Activated naive CD8-positive, alpha-beta T cell treated with anti-CD3 and anti-CD28 coated beads, Interleukin-2, amount 10 ng/mL, durations not matched to agents 7 days and 5 days (primary cell): ENCODE results near the gene RIBC1. TPM values are rescaled to one million over a fixed set of nuclear protein-coding genes. Genes with fewer than 3 reads are reported as not detected.

Source experiments
- ATAC-seq: fragments of 150-1000 bp; cut with Tn5 transposase; one replicate; pipeline ENCODE4 v1.10.0; 2021; ENCODE audit warnings: low read depth, moderate library complexity
- POLR2A ChIA-PET: fragments of 350-600 bp; sonication (Branson Sonifier 250); formaldehyde crosslinking; loops from one replicate; lab custom pipeline; 2021; ENCODE audit warnings: antibody characterized with exemption; lab: Charles Lee
- DNase-seq: peaks from one replicate; pipeline ENCODE4 v3.0.0; 2021
- H3K27ac Mint-ChIP-seq: one replicate; pipeline ENCODE4 v1.8.0; 2022; ENCODE audit warnings: mild to moderate bottlenecking, mixed read lengths
- H3K27me3 Mint-ChIP-seq: one replicate; pipeline ENCODE4 v1.8.0; 2022; ENCODE audit warnings: mild to moderate bottlenecking, moderate library complexity, mixed read lengths
- H3K36me3 Mint-ChIP-seq: one replicate; pipeline ENCODE4 v1.8.0; 2021; ENCODE audit warnings: mild to moderate bottlenecking, mixed read lengths
- H3K4me1 Mint-ChIP-seq: one replicate; pipeline ENCODE4 v1.8.0; 2021; ENCODE audit warnings: mixed read lengths
- H3K4me3 Mint-ChIP-seq: one replicate; pipeline ENCODE4 v1.8.0; 2022; ENCODE audit warnings: mild to moderate bottlenecking, moderate library complexity, mixed read lengths
- H3K9me3 Mint-ChIP-seq: one replicate; pipeline ENCODE4 v1.8.0; 2021; ENCODE audit warnings: mixed read lengths
- total RNA-seq, 2 experiments: library from RNA; stranded (reverse); gene quantifications; one replicate each; pipeline ENCODE4 v1.2.3, GENCODE V29; 2021

The RIBC1 gene
- 1 to 10 TPM; 1.2 to 1.4 TPM for total RNA-seq

DNA sequence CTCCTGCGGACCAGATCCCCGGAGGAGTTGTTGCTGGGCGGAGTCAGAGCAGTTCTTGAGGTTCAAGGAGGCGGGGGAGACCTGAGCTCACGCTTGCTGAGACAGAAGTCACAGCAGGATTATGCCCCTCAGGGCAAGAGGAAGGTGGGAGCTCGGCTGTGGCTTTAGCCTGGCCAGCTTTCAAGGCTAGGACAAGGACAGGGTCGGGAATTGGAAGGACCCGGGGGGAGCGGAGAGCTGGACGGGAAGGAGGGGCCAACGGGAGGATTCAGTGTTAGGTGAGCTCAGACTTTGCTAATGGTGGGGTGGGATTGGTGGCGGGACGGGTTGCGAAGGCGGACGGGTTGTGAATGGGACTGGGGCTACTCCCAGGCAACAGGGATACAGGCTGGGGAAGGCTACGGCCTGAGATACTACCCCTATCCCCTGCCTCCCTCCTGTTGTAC, at the start of gene RIBC1:
Gene RIBC1, plus strand, starts transcription at position 13 of the 446 bp plus-strand sequence. CDS start 3,404 bp downstream, outside the sequence.
- H3K9me3 Mint-ChIP-seq, result no peaks in the 10 kb centered on the region
- ATAC-seq, result no peak

DNA sequence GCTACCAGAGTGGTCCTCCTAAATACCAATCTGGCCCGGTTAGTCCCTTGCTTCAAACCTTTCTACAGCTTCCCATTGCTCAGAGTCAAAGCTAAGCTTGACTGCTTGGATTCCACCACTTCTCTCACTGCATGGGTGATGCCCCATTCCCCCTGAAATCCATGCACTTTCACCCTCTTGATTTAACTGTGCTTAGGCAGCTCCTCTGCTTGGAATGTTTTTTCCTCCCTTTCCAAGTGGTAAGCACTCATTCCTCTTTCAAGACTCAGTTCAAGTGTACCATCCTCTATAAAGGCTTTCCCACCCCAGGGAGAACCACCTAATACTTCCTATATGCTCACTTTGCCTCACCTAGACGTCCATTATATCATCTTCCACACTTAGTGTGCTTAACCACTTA, 49.4 kb upstream of the RIBC1 start:
- H3K9me3 Mint-ChIP-seq, result no peaks in the 10 kb centered on the region
- H3K4me1 Mint-ChIP-seq, result peaks cover 3% of the 10 kb centered on the region
- peaks cover 5% of the 10 kb centered on the region for H3K27me3 Mint-ChIP-seq
- no peak overlapping the region for H3K27ac Mint-ChIP-seq
- ATAC-seq, result no peak
- DNase-seq, result no peak
- POLR2A ChIA-PET, result no interaction called here
- no peak overlapping the region for H3K4me3 Mint-ChIP-seq
- peaks cover 5% of the 10 kb centered on the region for H3K36me3 Mint-ChIP-seq

More for the DNA sequence above, at the start of gene RIBC1:
- Mint-ChIP-seq H3K27ac (peak within 1 kb of the TSS; percentile 92), H3K4me3 (peak within 1 kb of the TSS; percentile 89), H3K27me3 (no peaks in the 10 kb centered on the region), H3K36me3 (no peaks in the 10 kb centered on the region), H3K4me1 (peaks cover 13% of the 10 kb centered on the region)
- POLR2A ChIA-PET, result interaction anchor here (0.6 to 2.8 kb wide), 12 partner anchors 10 to 331 kb away, joined by 3 to 25 read pairs (median 4); partner anchors contain the start of genes HSD17B10 and KDM5C
- DNase-seq, result no peak

DNA sequence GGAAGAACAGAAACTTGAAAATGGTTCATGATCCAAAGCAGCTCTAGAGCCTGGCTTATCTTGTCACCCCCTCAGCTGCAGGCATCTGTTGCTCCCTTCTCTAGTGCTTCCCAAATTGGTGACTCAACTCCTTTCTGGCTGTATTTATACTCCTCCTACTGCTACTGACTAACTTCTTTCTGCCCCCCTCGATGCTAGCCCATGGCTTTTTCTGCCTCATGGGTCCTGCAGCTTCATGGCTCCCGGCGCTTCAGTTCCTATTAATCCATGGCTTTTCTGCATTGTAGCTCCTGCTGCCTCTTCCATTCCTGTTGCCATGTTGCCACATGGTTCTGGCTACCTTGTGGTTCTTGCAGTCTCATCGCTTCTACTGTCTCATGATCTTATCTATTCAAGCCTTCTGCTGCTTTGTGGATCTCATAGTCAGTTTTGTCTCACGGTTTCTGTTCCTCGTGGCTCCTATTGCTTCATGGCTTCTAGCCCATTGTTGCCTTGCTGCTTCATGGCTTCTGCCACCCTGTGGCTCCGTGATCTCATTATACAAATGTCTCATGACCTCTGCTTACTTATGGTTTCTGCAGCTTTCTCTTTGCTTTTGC, 48.4 kb upstream of the RIBC1 start:
- Mint-ChIP-seq H3K9me3 (no peaks in the 10 kb centered on the region), H3K27me3 (peaks cover 2% of the 10 kb centered on the region), H3K4me3 (no peak overlapping the region), H3K36me3 (peaks cover 6% of the 10 kb centered on the region), H3K27ac (no peak overlapping the region), H3K4me1 (peaks cover 3% of the 10 kb centered on the region)
- POLR2A ChIA-PET, result no interaction called here
- DNase-seq, result no peak
- no peak for ATAC-seq

DNA sequence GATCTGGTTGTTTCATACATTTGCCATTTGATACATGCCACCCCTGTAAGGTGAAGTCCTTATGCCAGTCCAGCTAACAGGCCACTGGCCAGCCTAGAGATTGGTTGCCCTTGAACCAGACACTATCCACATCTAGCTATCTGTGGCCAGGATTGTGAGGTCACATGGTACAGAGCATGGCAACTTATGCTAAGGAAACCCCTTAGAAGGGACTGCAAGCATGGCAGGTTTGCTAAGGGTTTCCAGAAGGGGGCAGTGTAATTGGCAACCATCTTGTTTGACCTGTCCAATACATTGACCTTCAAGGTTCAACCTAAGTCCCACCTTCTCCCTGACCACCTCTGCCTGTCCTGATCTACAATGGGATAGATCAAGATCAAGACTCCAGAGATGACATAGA, 47.8 kb upstream of the RIBC1 start:
- peaks cover 3% of the 10 kb centered on the region for H3K4me1 Mint-ChIP-seq
- DNase-seq, result no peak
- POLR2A ChIA-PET, result no interaction called here
- no peak overlapping the region for H3K4me3 Mint-ChIP-seq
- no peak for ATAC-seq
- H3K27ac Mint-ChIP-seq, result peak overlapping the region; percentile 60
- H3K36me3 Mint-ChIP-seq, result peaks cover 7% of the 10 kb centered on the region
- peaks cover 2% of the 10 kb centered on the region for H3K27me3 Mint-ChIP-seq
- no peaks in the 10 kb centered on the region for H3K9me3 Mint-ChIP-seq

DNA sequence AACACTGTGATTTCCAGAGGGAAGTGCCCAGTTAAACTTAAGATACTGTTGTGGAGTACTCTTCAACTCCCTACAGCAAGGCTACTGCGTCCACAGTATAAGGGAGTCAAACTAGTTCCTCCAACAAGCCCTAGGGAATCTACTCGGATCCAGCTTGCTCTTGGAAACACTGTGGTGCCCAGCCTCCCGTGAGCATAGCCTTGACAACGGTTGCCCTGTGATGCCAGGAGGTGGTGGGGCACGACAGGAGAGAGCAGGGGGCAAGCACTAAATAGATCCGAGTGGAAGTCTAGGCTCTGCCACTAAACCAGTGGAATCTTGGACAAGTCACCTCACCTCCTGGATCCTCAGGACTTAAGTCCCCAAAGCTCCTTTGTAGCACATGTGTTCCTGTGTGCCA, 45.8 kb upstream of the RIBC1 start:
- H3K27ac Mint-ChIP-seq, result no peak overlapping the region

DNA sequence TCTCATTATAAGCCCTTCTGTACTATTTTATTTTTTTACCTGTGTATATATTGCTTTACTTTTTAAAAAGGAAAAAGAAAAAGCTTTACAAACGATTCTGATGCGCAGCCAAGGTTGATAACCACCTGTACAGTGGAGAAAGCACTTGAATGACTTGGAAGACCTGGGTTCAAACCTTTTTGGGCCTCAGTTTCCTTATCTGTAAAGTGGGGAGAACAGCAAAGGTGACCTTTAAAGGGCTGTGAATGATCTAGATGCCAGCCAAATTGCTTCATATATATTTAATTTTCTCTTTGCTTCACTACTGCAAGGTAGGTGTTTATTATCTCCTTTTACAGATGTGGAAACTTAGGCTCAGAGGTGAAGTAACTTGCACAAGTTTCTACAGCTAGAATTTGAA, 45.2 kb upstream of the RIBC1 start:
- Mint-ChIP-seq H3K27ac (no peak overlapping the region), H3K4me3 (no peak overlapping the region), H3K36me3 (peaks cover 10% of the 10 kb centered on the region), H3K9me3 (no peaks in the 10 kb centered on the region), H3K27me3 (no peaks in the 10 kb centered on the region), H3K4me1 (no peaks in the 10 kb centered on the region)
- ATAC-seq (no peak), DNase-seq (no peak)
- POLR2A ChIA-PET, result no interaction called here

More for the DNA sequence above, 45.8 kb upstream of the RIBC1 start:
- Mint-ChIP-seq H3K36me3 (peaks cover 10% of the 10 kb centered on the region), H3K9me3 (no peaks in the 10 kb centered on the region), H3K4me3 (no peak overlapping the region), H3K4me1 (no peaks in the 10 kb centered on the region), H3K27me3 (no peaks in the 10 kb centered on the region)
- no peak for DNase-seq
- ATAC-seq, result no peak
- POLR2A ChIA-PET, result no interaction called here

DNA sequence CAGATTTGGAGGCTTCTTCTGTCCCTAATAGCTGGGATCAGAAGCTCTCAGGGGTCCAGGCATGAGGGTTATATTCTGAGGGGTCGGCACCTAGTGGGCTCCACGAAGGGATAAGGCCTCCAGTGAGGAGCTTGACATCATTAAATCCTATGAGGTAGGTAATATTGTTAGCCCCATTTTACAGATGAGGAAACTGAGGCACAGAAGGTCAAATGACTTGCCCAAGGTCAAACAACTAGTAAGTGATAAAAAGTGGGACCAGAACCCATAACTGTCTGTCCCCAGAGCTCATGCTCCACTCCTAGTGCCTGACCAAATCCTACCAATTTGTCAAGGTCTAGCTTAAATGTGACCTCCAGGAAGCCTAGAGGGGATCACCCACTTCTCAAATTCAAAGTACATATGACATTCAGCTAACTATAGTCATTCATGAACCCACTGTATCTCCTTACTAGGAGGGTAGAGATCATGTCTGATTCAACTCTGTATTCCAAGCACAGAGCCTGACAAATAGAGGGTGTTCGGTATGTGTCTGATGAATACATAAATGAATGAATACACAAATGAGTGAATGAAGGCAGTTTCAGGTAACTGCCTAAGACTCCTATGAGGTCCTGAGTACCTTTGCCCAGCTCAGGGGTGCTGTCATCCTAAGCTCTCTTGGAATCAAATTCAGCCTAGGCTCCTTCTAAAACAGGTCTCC, 43.5 kb upstream of the RIBC1 start:
- ATAC-seq (no peak), DNase-seq (no peak)
- POLR2A ChIA-PET, result interaction anchor here (1.0 kb wide), 1 partner anchor 14 kb away, joined by 3 read pairs; no protein-coding TSS in a partner anchor
- no peak overlapping the region for H3K4me3 Mint-ChIP-seq
- peaks cover 11% of the 10 kb centered on the region for H3K36me3 Mint-ChIP-seq
- no peaks in the 10 kb centered on the region for H3K27me3 Mint-ChIP-seq
- no peaks in the 10 kb centered on the region for H3K9me3 Mint-ChIP-seq
- no peak overlapping the region for H3K27ac Mint-ChIP-seq
- H3K4me1 Mint-ChIP-seq, result no peaks in the 10 kb centered on the region

DNA sequence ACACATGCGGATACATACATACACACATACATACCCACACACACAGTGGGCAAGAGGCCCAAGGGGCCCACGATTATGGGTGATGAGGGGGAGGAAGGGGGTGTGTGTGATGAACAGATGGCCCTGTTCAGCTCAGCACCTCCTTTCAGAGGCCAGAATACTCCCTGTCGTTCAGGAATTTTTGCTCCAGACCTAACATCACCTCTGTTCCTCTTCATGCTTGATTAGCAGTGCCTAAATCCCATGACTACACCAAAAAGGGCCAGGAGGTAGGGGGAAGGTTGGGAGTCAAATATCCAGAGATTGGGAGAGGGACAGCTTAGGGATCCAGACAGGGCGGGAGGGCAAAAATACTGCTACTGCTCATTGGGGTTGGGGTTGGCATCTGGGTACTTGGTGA, 42.9 kb upstream of the RIBC1 start:
- DNase-seq (no peak), ATAC-seq (no peak)
- Mint-ChIP-seq H3K27ac (no peak overlapping the region), H3K27me3 (no peaks in the 10 kb centered on the region), H3K4me1 (no peaks in the 10 kb centered on the region), H3K9me3 (no peaks in the 10 kb centered on the region), H3K4me3 (no peak overlapping the region), H3K36me3 (peaks cover 11% of the 10 kb centered on the region)
- POLR2A ChIA-PET, result no interaction called here

DNA sequence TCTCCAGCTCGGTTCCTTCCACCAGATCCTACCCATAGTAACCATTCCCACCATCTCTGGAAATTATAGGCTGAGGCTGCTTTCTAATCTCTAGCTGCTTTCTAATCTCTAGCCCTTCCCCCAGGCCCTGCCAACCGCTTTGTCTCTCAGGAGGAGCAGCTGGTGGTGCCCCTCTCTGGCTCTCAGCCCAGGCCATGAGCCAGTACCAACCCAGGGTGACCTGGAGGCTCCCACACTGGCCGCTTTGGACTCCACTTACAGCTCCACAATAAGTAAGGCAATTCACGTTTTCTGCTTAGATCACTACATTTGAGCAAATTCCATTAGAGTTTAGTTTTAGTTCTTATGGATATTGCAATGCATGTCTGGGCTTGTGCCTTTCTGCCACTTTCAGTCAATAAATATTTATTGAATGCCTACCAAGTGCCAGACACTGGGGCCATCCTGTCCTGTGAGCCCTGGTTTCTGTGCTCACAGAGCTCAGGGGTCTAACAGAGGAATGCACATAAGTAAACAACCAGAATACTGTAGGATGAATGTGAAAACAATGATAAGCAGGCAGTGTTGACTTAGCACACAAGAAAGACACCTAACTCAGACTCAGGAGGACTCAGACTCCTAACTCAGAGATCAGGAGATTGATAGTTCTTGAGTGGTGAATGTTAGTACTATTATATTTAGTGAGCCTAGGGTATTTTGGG, 39.1 kb upstream of the RIBC1 start:
- POLR2A ChIA-PET, result no interaction called here
- no peaks in the 10 kb centered on the region for H3K27me3 Mint-ChIP-seq
- no peak for DNase-seq
- no peaks in the 10 kb centered on the region for H3K4me1 Mint-ChIP-seq
- H3K36me3 Mint-ChIP-seq, result peaks cover 5% of the 10 kb centered on the region
- H3K4me3 Mint-ChIP-seq, result no peak overlapping the region
- no peaks in the 10 kb centered on the region for H3K9me3 Mint-ChIP-seq
- no peak overlapping the region for H3K27ac Mint-ChIP-seq
- ATAC-seq, result no peak

DNA sequence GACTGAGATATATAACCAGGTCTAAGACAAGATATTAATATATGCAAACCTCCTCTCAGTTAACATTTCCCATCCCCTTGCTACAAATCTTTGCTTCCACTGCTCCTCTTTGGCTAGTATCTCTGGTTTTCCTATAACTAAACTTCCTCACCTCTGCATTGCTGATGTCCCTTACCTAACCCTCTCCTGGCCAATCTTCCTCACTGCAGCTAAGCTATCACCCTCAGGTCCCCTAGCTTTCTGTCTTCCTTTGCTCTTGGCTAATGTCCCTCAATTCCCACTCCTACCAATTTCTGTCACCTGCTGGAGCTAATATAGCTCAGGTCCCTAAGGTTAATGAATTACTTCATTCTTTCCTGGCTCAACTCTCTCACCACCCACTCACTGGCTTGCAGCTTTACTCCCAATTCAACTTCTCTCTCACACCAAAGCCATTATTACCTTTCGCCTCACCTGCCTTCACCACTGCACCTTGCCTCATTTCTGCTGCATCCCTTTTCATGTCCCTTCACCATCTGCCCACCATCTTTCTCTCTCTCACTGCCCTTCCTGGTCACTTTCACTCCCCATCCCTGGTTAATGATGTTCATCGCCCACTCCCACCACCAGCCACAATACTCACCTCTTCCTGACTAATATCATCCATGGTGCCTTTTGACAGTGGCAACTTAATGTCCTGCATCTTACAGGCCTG, 26.9 kb upstream of the RIBC1 start:
- DNase-seq, result no peak
- H3K36me3 Mint-ChIP-seq, result peaks cover 10% of the 10 kb centered on the region
- no peak overlapping the region for H3K27ac Mint-ChIP-seq
- no peak overlapping the region for H3K4me3 Mint-ChIP-seq
- no peak for ATAC-seq
- no peaks in the 10 kb centered on the region for H3K27me3 Mint-ChIP-seq
- no peaks in the 10 kb centered on the region for H3K9me3 Mint-ChIP-seq
- POLR2A ChIA-PET, result no interaction called here
- no peaks in the 10 kb centered on the region for H3K4me1 Mint-ChIP-seq

DNA sequence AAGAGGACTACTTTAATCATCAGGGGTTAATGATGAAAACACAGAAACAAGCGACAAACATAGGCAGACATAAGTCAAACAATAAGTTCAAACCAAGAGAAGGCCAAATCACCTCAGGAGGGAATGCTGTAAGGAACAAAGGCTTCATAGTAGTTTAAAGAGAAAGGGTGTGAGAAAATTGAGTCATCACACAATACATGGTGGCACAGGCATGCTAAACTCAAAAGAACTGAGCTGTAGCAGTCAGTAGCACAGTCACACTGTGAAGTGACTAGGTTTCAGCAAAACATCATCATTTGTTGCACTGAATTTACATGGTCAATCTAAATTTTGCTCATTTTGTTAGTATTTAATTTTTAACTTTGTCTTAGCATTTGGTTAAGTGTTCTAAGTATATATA, 24.5 kb upstream of the RIBC1 start:
- Mint-ChIP-seq H3K27ac (no peak overlapping the region), H3K36me3 (peaks cover 13% of the 10 kb centered on the region), H3K27me3 (no peaks in the 10 kb centered on the region), H3K4me1 (no peaks in the 10 kb centered on the region), H3K9me3 (no peaks in the 10 kb centered on the region), H3K4me3 (no peak overlapping the region)
- DNase-seq, result no peak
- POLR2A ChIA-PET, result interaction anchor here (1.5 kb wide), 1 partner anchor 24 kb away, joined by 3 read pairs; no protein-coding TSS in a partner anchor
- no peak for ATAC-seq

DNA sequence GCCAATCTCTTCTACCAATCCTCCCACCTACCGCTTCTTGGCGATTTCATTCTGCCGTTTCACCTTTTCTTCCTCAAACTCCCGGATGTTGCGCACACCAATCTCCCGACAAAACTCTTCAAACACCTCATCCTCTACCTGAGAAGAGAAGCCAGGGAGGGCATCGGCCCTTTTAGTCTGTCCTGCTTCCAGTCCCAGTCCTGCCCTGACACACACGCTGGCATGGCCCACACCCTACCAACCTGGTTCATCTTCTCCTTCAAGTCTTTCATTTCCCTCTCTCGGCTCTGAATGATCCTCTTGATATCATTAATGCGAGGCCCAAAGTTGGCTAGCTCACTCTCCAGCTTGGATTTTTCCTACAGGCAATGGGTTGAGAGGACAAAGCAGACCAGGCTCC, 19.1 kb upstream of the RIBC1 start:
- DNase-seq (no peak), ATAC-seq (no peak)
- no peaks in the 10 kb centered on the region for H3K4me1 Mint-ChIP-seq
- H3K36me3 Mint-ChIP-seq, result peaks cover 14% of the 10 kb centered on the region
- no peak overlapping the region for H3K27ac Mint-ChIP-seq
- no peaks in the 10 kb centered on the region for H3K9me3 Mint-ChIP-seq
- no peak overlapping the region for H3K4me3 Mint-ChIP-seq
- POLR2A ChIA-PET, result no interaction called here
- no peaks in the 10 kb centered on the region for H3K27me3 Mint-ChIP-seq

DNA sequence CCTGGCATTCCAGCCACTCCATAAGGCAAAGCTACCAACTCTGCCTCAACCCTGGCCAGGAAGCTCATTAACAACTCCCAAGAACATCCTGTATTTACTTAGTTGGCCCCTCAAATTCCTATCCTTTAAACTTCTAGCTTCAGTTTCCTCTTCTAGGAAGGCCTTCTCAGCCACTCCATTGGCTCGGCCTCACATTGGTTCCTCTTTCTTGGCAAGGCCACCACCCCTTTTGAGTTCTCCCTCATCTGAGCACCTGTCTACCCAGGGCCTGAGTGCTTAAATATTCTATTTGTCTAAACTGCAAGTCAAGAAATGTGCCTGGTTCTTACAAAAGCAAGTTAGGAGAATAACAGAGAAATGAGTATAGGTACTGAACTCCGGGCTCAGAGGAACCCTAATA, 10.2 kb upstream of the RIBC1 start:
- ATAC-seq (no peak), DNase-seq (no peak)
- Mint-ChIP-seq H3K27ac (no peak overlapping the region), H3K9me3 (no peaks in the 10 kb centered on the region), H3K4me3 (no peak overlapping the region), H3K36me3 (peaks cover 10% of the 10 kb centered on the region), H3K27me3 (no peaks in the 10 kb centered on the region), H3K4me1 (peaks cover under 1% of the 10 kb centered on the region)
- POLR2A ChIA-PET, result no interaction called here
